ENCODE data around the gene LTBP1.

- TF ChIP-seq CTCF (IDR thresholded peaks at IDR 0.05; ENCODE audit: insufficient read depth, low read depth, low read length): no peak
- no peak for TF ChIP-seq EZH2 (IDR thresholded peaks at IDR 0.05; ENCODE audit: insufficient read depth, low read length)
Measured at GRCh38 chr2:33266467-33266866, 319.7 kb downstream of the LTBP1 start.

Measured in astrocyte (in vitro differentiated cells and primary cell).